Mesenchymal stem cell (in vitro differentiated cells and primary cell): ENCODE results near the gene KIF20B.

Source experiments
- DNase-seq: peaks from one replicate; pipeline ENCODE4 v3.0.0-alpha.2; 2013
- H2AFZ ChIP-seq: one replicate; pipeline ENCODE4 v1.6.1; 2013; ENCODE audit warnings: low read depth, mild to moderate bottlenecking, control low read depth, inconsistent platforms, low read length, moderate library complexity
- H2AK5ac ChIP-seq: 2 replicates; pipeline ENCODE4 v1.6.1; 2013; ENCODE audit warnings: low read length, moderate library complexity, mild to moderate bottlenecking, inconsistent platforms; ENCODE audit not compliant: severe bottlenecking
- H2BK120ac ChIP-seq: one replicate; pipeline ENCODE4 v1.6.1; 2013; ENCODE audit warnings: low read depth, mild to moderate bottlenecking, inconsistent platforms, low read length, moderate library complexity
- H2BK12ac ChIP-seq, 2 experiments: one replicate each; pipeline ENCODE4 v1.6.1; 2013; ENCODE audit warnings: inconsistent platforms in 2 of 2, low read length in 2 of 2, mild to moderate bottlenecking in 2 of 2, moderate library complexity in 2 of 2, control low read depth in 1 of 2
- H2BK15ac ChIP-seq: one replicate; pipeline ENCODE4 v1.6.1; 2013; ENCODE audit warnings: mild to moderate bottlenecking, low read depth, inconsistent platforms; ENCODE audit not compliant: poor library complexity, severe bottlenecking
- H2BK5ac ChIP-seq: 2 replicates; pipeline ENCODE4 v1.6.1; 2013; ENCODE audit warnings: low read depth, mild to moderate bottlenecking, low read length, control low read depth, inconsistent platforms; ENCODE audit not compliant: poor library complexity, severe bottlenecking
- H3K14ac ChIP-seq, 2 experiments: one replicate each; pipeline ENCODE4 v1.6.1; 2013; ENCODE audit warnings: inconsistent platforms in 2 of 2, low read length in 2 of 2, control low read depth in 1 of 2, mild to moderate bottlenecking in 1 of 2, moderate library complexity in 1 of 2
- H3K18ac ChIP-seq, 2 experiments: one replicate each; pipeline ENCODE4 v1.6.1; 2013; ENCODE audit warnings: inconsistent platforms in 2 of 2, low read length in 2 of 2, control low read depth in 1 of 2, low read depth in 1 of 2, mild to moderate bottlenecking in 1 of 2
- H3K23ac ChIP-seq, 2 experiments: one replicate each; pipeline ENCODE4 v1.6.1; 2013; ENCODE audit warnings: inconsistent platforms in 2 of 2, low read length in 2 of 2, mild to moderate bottlenecking in 2 of 2, moderate library complexity in 2 of 2, control low read depth in 1 of 2
- H3K27ac ChIP-seq: 2 replicates; pipeline ENCODE4 v1.5.1; 2013; ENCODE audit warnings: mild to moderate bottlenecking, moderate library complexity, low read length, control low read depth, inconsistent platforms; ENCODE audit not compliant: poor library complexity, severe bottlenecking
- H3K27me3 ChIP-seq, 2 experiments: 2 replicates each; pipeline versions ENCODE4 v1.6.1 to v1.7.0; 2013; ENCODE audit warnings: low read length in 2 of 2, mild to moderate bottlenecking in 2 of 2, moderate library complexity in 2 of 2, control low read depth in 1 of 2, inconsistent platforms in 1 of 2; ENCODE audit not compliant: control insufficient read depth in 1 of 2, insufficient read depth in 1 of 2
- H3K36me3 ChIP-seq, 2 experiments: 2 replicates each; pipeline versions ENCODE4 v1.6.1 to v1.7.0; 2013; ENCODE audit warnings: low read length in 2 of 2, control low read depth in 1 of 2, inconsistent platforms in 1 of 2, low read depth in 1 of 2, mild to moderate bottlenecking in 1 of 2; ENCODE audit not compliant: insufficient read depth in 2 of 2, control insufficient read depth in 1 of 2
- H3K4ac ChIP-seq, 2 experiments: one replicate each; pipeline ENCODE4 v1.6.1; 2013; ENCODE audit warnings: inconsistent platforms in 2 of 2, low read length in 2 of 2, mild to moderate bottlenecking in 2 of 2, moderate library complexity in 2 of 2, control low read depth in 1 of 2, low read depth in 1 of 2
- H3K4me1 ChIP-seq: 2 replicates; pipeline ENCODE4 v1.6.1; 2013; ENCODE audit warnings: low read depth, low read length, control low read depth; ENCODE audit not compliant: control insufficient read depth, insufficient read depth
- H3K4me2 ChIP-seq: 2 replicates; pipeline ENCODE4 v1.6.1; 2013; ENCODE audit warnings: low read length, mild to moderate bottlenecking, inconsistent platforms; ENCODE audit not compliant: poor library complexity, severe bottlenecking
- H3K4me3 ChIP-seq, 2 experiments: 2 replicates each; pipeline versions ENCODE4 v1.5.1 to v1.7.0; 2013; ENCODE audit warnings: low read length in 2 of 2, mild to moderate bottlenecking in 2 of 2, control low read depth in 1 of 2, low read depth in 1 of 2; ENCODE audit not compliant: insufficient read depth in 1 of 2
- H3K79me1 ChIP-seq: replicated peaks from 2 replicates; pipeline ENCODE4 v1.6.1; 2013; ENCODE audit warnings: mild to moderate bottlenecking, control low read depth, low read length, inconsistent platforms; ENCODE audit not compliant: poor library complexity, severe bottlenecking
- H3K9ac ChIP-seq: 2 replicates; pipeline ENCODE4 v1.7.0; 2013; ENCODE audit warnings: mild to moderate bottlenecking, low read length, moderate library complexity
- H3K9me3 ChIP-seq: 2 replicates; pipeline ENCODE4 v1.7.0; 2013; ENCODE audit warnings: mild to moderate bottlenecking, low read length; ENCODE audit not compliant: control insufficient read depth
- H4K8ac ChIP-seq: one replicate; pipeline ENCODE4 v1.6.1; 2013; ENCODE audit warnings: inconsistent platforms, mild to moderate bottlenecking, low read length, moderate library complexity
- H4K91ac ChIP-seq: one replicate; pipeline ENCODE4 v1.6.1; 2013; ENCODE audit warnings: mild to moderate bottlenecking, low read length, inconsistent platforms
- WGBS: methylation state at CpG from one replicate; pipeline ENCODE4 v1.1.7; 2013; ENCODE audit warnings: mixed read lengths; 5-methylcytosine and 5-hydroxymethylcytosine counted together

Gene KIF20B

DNA sequence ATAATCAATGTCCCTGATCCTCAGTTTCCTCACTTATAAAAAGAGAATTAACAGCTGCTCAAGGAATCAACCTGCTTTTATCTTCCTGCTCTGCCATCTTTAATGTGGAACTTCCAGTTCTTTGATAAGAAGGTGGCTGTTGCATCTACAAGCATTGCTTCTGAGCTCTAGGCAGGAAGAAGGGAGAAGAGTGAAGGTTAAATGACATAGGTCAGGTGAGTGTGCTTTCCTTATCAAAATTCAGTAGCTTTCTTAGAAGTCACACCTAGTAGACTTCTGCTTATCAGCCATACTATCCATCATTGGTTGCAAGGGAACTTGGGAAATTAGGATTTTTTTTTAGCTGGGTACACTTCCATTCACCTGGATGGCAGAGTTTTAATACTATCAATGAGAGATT, 24.0 kb upstream of the KIF20B start:
- Histone ChIP-seq H2BK12ac (no peak overlapping the region), H2AFZ (no peak overlapping the region), H2BK5ac (no peak overlapping the region), H3K36me3 (no peaks in the 10 kb centered on the region), H3K79me1 (no peaks in the 10 kb centered on the region), H3K27me3 (no peaks in the 10 kb centered on the region), H3K4ac (no peak overlapping the region), H2BK15ac (no peak overlapping the region), H3K9ac (no peak overlapping the region), H3K27ac (no peak overlapping the region), H3K4me3 (no peak overlapping the region), H4K8ac (no peak overlapping the region), H2BK120ac (no peak overlapping the region), H3K18ac (no peak overlapping the region), H3K4me2 (no peak overlapping the region), H3K14ac (no peak overlapping the region), H3K23ac (no peak overlapping the region), H3K9me3 (no peaks in the 10 kb centered on the region), H3K4me1 (no peaks in the 10 kb centered on the region), H4K91ac (no peak overlapping the region), H2AK5ac (no peak overlapping the region)
- DNase-seq: no peak

DNA sequence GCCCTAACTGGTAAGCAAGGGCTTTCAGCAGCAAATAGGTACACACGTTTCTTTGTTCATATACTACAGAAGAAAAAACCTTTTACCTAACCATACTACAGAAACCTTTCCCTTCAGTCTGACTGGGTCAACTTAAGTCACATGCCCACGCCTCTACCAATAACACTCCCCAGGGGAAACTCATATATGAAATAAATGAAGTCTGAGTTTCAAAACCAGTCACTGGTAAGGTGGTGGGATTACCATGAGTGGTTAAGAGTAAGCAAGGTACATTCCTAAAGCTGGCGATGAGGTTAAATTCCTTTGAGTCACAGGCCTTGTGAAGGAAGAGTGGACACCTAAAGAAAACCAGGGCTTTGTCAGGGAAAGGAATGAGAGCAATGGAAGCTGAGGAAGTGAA, 21.4 kb upstream of the KIF20B start:
- WGBS: 97% methylated on average over 2 of the region's 3 CpGs

DNA sequence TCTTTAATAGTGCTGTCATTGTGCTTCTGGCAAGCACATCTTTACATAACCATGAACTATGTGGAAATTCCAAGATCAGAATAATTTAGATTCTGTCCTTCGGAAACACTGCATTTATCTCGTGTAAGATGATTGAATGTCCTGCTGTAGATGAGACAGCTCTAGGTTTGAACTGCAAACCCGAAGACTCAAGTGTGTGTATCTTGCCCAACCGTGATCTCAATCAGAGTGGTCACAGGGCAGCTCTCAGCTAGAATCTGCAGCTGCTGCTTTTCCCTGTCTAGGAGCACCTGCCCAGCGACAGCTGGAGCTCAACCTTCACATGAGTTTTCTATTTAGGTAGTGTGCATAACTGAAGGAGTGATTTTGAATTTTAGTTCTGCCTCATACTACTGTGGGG, 17.5 kb upstream of the KIF20B start:
- Histone ChIP-seq H3K14ac (no peak overlapping the region), H3K18ac (no peak overlapping the region), H3K9ac (no peak overlapping the region), H3K36me3 (no peaks in the 10 kb centered on the region), H2BK12ac (no peak overlapping the region), H3K4me3 (no peak overlapping the region), H3K4me2 (no peak overlapping the region), H4K91ac (no peak overlapping the region), H3K27me3 (no peaks in the 10 kb centered on the region), H2BK5ac (no peak overlapping the region), H2AK5ac (no peak overlapping the region), H3K27ac (no peak overlapping the region), H4K8ac (no peak overlapping the region), H3K4ac (no peak overlapping the region), H3K4me1 (no peaks in the 10 kb centered on the region), H2BK15ac (no peak overlapping the region), H2AFZ (no peak overlapping the region), H3K23ac (no peak overlapping the region), H2BK120ac (no peak overlapping the region), H3K79me1 (no peaks in the 10 kb centered on the region), H3K9me3 (no peaks in the 10 kb centered on the region)
- DNase-seq: no peak
- 98% methylated on average over 5 of the region's 5 CpGs for WGBS

More for the DNA sequence above, 21.4 kb upstream of the KIF20B start:
- H3K27ac ChIP-seq: no peak overlapping the region
- H3K18ac ChIP-seq: no peak overlapping the region
- no peak overlapping the region for H3K4me3 ChIP-seq
- no peak overlapping the region for H3K23ac ChIP-seq
- H3K4ac ChIP-seq: no peak overlapping the region
- no peak overlapping the region for H4K8ac ChIP-seq
- no peak overlapping the region for H3K9ac ChIP-seq
- DNase-seq: no peak
- H2BK12ac ChIP-seq: no peak overlapping the region
- H3K9me3 ChIP-seq: no peaks in the 10 kb centered on the region
- no peak overlapping the region for H2BK120ac ChIP-seq
- H3K36me3 ChIP-seq: no peaks in the 10 kb centered on the region
- H4K91ac ChIP-seq: no peak overlapping the region
- H2BK15ac ChIP-seq: no peak overlapping the region
- H2BK5ac ChIP-seq: no peak overlapping the region
- H3K79me1 ChIP-seq: no peaks in the 10 kb centered on the region
- no peak overlapping the region for H2AK5ac ChIP-seq
- H3K27me3 ChIP-seq: no peaks in the 10 kb centered on the region
- H2AFZ ChIP-seq: no peak overlapping the region
- H3K14ac ChIP-seq: no peak overlapping the region
- no peak overlapping the region for H3K4me2 ChIP-seq
- H3K4me1 ChIP-seq: no peaks in the 10 kb centered on the region

DNA sequence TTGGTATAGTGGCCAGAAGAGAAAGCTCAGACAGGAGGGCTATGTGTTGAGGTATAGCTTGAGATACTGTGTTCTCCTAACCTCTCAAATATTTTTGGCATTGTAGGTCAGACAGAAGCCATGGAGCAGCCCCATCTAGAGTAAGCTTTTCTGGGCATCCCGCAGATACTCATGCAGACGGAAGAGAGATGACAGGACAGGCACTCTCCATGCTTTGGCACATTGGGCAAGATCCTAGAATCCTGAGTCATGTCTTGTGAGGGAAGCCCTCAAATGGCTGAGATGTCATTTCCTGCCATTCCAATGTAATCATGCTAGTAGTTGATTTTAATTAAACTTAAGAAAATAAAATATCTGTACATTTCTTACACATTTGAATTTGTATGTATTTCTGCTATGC, 16.8 kb upstream of the KIF20B start:
- peak; percentile 45 for DNase-seq
- H3K27ac ChIP-seq: no peak overlapping the region
- H4K91ac ChIP-seq: no peak overlapping the region
- no peaks in the 10 kb centered on the region for H3K79me1 ChIP-seq
- 93% methylated on average over 2 of the region's 2 CpGs for WGBS
- no peak overlapping the region for H3K18ac ChIP-seq
- H4K8ac ChIP-seq: no peak overlapping the region
- no peak overlapping the region for H3K4ac ChIP-seq
- H2BK15ac ChIP-seq: no peak overlapping the region
- no peaks in the 10 kb centered on the region for H3K4me1 ChIP-seq
- H3K23ac ChIP-seq: no peak overlapping the region
- H2BK120ac ChIP-seq: no peak overlapping the region
- H2AFZ ChIP-seq: no peak overlapping the region
- H3K14ac ChIP-seq: no peak overlapping the region
- no peak overlapping the region for H2BK12ac ChIP-seq
- H2BK5ac ChIP-seq: no peak overlapping the region
- H2AK5ac ChIP-seq: no peak overlapping the region
- H3K4me2 ChIP-seq: no peak overlapping the region
- no peaks in the 10 kb centered on the region for H3K27me3 ChIP-seq
- H3K9ac ChIP-seq: no peak overlapping the region
- H3K4me3 ChIP-seq: no peak overlapping the region
- no peaks in the 10 kb centered on the region for H3K9me3 ChIP-seq
- H3K36me3 ChIP-seq: no peaks in the 10 kb centered on the region
